GM21619 (cell line): Measurements from ENCODE around the gene SMTNL2.
"Not testable (repeated sequence)": the region's sequence is repeated elsewhere in the genome, so short reads cannot be mapped to it uniquely, and the experiment has no call there.

ENCODE experiments used
- ATAC-seq: cut with Tn5 transposase; IDR thresholded peaks from one replicate; pipeline ENCODE4 v1.9.1; 2021; ENCODE audit not compliant: unreplicated experiment

Gene SMTNL2

DNA sequence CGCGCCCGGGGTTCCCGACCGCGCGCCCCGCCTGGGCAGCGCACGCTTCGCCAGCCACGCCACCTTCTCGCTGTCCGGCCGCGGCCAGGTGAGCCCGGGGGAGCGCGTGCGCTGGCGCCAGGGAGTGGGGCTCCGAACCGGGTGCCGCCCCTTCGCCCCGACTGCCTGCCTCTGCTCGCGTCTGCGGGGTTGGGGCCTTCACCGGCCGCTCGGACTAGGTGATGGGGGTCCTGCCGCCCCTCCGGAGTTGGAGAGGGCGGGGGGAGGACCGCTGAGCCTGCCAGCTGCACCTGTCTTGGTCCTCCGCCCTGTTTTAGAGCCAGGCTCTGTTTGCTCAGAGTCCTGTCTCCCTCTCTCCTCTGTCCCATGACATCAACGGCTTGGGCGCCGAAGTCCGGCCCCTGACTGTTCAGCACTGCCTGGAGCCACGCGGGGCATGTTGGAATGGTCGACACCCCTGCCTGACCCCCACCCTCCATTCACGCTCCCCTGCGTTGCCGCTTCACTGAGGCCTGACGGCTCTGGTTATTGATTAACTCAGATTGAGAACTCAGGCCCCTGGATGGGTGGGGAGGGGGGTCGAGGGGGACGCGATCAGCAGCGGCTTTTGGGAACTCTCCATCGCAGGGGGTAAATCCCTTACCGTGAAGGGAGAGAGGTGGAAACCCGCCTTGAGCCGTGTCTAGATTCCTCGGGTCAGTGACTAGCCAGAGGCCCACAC, 748 bp downstream of the SMTNL2 start:
- ATAC-seq = no peak

DNA sequence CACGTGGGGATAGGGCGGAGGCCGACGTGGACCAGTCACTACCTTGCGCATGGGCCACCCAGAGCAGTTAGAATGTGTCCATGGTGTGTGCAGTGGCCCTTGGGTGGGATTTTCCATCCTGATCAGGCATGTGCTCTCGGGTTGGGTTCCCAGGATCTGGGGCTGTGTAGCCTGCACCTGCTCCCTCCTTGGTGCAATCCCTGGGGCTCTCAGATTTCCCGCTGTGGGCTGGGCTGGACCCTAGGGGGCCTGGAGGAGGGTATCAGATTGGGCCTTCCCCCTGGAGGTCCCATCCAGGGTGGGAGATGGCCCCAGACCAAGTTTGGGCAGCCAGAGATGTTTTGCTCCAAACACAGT, 1.3 kb downstream of the SMTNL2 start:
- no peak for ATAC-seq

DNA sequence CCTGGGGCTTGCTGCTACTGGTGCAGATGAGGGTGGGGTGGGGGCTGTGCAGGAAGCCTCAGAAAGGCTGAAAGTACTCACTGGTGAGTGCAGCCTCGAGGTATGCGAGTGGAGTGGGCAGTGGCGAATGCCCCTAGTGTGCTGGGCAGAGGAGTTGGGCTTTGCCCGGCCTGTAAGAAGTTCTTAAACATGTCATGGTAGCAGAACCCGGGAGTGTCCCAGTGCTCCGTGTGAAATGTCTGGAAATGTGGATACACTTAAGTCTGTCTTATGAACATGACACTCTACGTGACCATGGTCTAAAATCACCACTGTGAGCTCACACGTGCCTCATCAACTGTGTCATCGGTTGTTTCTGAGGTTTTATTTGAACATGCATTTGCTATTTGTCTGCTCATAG, 1.7 kb downstream of the SMTNL2 start:
- no peak for ATAC-seq

DNA sequence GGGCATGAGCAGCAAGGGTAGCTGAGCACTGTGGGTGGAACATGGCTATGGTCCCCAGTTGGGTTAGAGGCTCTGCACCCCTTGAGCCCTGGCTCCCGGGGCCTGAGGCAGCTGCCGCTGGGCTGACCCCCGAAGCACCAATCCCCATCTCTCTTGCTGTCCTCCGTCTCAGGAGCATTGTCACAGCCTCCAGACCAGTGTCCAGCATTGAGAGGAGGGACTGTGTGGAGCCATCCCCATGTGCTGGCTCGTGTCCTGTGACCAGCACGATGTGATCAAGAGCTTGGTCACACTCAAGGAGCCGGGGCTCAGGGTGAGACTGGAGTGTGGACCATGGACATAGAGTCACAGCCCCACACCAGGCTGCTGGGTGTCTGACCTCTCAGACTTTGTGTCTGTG, 2.9 kb downstream of the SMTNL2 start:
- no peak for ATAC-seq

DNA sequence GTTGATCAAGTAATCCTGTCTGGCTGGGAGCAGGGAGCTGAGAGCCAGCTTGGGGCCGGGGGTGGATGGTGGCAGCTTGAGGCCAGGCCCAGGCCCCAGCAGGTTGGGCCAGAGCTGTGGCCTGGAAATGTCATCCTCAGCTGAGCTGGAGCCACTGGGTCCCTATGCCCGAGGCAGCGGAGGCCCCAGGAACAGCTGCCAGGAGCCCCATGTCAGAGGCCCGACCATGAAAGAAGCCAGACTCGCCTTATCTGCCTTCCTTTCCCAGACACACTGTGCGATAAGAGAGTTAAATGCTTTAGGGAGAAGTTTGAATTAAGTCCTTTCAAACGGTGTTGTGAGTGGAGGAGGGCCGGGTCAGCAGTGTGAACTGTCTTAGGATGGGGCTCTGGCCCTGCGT, 3.5 kb downstream of the SMTNL2 start:
- no peak for ATAC-seq

DNA sequence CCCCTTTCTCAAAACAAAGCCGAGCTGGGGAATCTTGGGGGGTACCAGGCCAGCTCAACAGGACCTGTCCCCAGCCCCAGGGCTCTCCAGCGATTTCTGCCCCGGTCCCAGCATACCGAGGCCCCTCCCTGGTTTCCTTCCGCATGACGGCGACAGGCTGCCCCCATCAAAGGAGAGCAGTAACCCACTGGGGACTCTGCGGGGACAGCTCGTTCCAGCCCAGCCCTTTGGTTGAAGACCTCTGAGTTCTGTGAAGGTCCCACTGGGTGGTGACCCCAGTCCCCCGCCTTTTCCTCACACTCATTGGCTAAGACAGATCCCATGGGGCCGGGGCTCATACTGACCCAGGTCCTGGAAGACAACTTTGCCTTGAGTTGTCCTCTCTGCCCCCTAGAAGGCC, 4.1 kb downstream of the SMTNL2 start:
- no peak for ATAC-seq

DNA sequence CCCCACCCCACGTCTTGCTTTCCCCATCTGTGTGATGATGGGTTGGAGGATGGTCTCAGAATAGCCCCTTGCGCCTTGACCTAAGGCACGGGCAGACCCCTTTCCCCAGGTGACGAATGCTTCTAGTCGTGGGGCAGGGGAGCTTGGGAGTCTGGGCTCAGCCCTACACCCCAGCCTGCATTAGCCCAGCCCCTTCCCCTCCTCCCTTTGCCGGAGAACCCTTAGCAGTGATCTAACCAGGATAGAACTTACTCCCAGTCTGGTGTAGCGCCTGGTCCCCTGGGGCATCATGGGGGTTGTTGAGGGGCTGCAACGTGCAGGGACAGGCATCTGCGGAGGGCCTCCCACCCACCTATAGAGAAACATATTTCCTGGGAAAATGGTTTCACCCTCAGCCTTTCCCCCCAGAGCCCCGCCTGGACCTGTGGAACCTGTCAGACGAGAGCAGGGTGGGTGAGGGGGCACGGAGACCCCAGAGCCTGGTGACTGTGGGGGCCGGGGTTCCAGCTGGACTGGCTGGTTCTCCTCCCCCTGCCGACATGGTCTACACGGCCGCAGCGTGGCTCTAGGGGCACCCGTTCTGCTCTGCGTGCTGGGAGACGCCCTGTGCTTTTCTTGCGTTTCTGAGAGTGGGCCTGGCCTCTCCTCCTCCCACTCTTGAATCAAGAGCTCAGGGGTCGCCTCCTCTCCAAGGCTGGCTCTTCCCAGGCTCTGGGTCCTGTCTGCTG, 4.7 kb downstream of the SMTNL2 start:
- no peak for ATAC-seq

DNA sequence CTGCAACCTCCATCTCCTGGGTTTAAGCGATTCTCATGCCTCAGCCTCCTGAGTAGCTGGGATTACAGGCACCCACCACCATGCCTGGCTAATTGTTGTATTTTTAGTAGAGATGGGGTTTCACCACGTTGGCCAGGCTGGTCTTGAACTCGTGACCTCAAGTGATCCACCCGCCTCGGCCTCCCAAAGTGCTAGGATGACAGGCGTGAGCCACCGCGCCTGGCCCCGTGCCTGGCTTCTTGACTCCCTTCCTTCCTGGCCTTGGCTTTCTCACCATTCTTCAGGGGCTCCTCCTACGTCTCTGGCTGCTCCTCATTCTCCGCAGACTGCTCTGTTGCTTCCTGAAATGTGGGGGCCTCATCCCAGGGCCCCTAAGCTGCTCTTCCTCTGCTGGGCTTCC, 5.7 kb downstream of the SMTNL2 start:
- not testable (repeated sequence) for ATAC-seq

DNA sequence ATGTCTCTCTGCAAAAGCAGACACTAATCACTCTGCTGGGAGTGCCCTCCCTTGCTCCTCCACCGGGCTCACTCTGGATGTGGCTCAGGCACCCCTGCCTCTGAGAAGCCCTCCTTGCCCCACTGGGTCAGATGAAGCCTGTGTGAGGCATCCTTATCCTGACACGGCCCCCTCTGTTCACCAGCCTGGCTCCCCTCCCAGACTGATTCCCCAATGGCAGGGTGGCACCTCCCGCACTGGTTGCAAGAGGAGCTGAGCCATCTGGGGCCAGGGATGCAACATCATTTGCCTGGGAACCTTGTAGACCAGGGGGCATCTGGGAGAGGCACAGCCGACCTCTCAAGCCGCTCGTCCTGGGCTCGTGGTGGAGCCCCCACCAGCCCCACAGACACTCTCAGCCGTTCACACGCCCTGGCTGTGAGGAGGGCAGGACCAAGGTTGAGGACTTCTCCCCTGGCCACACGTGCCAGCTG, 6.7 kb downstream of the SMTNL2 start:
- ATAC-seq = no peak

DNA sequence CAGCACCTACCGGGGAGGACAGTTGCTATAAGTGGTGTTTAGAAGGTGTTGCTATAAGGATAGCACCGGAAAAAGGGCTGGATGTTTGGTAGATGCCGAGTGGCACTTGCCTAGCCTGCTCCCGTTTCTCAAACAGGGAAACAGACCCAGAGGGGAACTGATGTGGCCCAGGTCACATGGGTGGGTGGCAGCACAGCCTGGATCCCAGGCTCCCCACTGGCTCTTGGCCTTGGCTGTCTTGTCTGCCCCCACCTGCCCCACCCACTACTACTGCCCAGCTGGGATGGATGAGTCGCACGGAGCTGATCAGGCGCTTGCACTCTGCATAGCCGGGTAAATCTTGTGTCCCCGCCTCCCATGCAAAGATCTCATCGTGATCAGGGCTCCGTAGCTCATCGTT, 7.2 kb downstream of the SMTNL2 start:
- ATAC-seq = no peak

DNA sequence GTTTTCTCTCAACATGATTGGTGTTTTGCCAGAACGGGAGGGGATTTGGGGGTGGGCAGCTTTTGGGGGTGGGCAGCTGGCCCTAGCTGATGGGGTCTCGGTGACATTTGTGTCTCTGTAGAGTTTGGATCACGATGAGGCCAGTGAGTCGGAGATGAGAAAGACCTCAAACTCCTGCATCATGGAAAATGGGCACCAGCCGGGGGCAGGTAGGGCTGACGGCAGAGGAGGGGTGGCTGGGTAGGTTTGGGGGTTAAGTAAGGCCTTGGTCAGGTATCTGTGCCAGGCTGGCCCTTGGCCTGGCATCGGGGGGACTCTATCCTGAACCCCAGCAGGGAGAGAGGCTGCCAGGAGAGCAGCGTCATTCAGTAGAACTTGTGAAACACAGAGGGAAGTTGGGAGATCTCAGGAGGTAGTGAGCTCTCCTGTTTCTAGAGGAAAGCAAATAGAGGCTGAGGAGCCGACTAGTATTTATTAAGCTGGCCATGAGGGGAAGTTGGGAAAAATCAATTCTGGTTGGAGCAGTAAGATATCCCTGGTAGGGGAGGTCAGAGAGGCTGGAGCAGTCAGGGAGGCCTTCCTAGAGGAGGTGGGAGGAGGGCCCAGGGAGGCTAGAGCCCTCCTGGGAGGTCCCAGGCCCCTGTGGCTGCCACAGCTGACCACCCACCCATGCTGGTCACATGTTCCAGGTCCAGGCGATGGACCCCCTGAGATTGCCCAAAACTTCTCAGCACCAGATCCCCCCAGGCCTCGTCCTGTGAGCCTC, 8.1 kb downstream of the SMTNL2 start:
- ATAC-seq = no peak

DNA sequence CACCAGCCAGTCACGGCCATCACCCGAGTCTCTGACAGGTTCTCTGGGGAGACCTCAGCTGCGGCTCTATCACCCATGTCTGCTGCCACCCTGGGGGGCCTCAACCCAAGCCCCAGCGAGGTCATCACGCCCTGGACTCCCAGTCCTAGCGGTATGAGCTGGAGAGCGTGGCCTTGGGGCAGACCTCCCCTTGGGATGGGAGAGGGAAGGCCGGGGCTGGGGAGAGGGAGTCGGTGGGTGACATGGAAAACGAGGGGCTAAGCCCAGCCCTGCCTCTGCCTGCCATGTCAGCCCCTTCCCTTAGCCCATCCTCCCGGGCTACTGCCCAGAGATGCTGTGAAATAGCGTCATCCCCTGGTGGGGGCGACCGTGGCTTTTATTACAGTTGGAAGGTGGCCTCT, 8.7 kb downstream of the SMTNL2 start:
- no peak for ATAC-seq

DNA sequence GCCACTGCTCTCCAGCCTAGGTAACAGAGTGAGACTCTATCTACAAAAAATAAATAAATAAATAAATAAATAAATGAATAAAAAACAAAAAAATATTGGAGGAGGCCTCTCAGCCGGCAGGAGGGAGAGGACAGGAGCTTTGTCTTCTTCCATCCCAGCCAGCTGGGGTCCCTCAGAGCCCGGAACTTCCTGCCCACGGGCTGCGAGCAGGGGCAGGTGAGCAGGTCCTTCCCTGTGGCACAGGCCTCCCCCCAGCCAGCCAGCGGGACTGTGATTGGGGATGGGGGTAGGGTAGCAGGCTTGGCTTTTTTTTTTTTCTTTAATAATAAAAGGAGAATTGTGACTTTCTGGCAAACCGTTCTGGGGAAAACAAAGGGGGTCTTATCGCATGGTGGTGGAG, 10.1 kb downstream of the SMTNL2 start:
- no peak for ATAC-seq

DNA sequence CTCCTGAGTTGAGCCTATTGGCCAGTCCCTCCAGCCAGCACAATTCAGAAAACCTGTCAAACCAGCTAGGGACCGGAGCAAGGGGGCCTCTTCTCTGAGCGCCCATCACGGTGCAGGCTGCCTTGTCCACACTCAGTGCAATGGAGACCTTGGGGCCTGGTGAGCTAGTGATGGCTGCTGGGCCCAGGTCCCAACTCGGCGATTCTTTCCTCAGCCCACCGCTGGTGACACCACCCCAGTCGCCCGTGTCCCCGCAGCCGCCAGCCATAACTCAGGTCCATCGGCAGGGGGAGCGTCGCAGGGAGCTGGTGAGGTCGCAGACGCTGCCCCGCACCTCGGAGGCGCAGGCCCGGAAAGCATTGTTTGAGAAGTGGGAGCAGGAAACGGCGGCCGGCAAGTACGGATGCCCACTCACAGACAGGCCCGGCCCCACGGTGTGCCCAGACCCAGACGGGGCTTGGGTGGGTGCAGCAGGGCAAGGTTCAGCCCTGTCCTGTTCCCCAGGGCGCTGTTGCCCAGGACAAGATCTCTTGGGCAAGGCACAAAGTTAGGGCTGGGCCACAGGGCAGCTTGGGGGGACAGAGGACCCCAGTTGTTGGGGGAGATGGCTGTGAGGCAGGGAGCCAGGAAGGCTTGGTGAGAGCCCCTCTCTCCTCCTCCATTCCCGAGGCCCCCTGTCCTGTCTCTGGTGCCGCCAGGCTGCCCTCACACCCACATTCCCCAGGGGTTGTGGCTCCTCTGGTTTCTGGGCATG, 10.8 kb downstream of the SMTNL2 start:
- ATAC-seq = no peak

DNA sequence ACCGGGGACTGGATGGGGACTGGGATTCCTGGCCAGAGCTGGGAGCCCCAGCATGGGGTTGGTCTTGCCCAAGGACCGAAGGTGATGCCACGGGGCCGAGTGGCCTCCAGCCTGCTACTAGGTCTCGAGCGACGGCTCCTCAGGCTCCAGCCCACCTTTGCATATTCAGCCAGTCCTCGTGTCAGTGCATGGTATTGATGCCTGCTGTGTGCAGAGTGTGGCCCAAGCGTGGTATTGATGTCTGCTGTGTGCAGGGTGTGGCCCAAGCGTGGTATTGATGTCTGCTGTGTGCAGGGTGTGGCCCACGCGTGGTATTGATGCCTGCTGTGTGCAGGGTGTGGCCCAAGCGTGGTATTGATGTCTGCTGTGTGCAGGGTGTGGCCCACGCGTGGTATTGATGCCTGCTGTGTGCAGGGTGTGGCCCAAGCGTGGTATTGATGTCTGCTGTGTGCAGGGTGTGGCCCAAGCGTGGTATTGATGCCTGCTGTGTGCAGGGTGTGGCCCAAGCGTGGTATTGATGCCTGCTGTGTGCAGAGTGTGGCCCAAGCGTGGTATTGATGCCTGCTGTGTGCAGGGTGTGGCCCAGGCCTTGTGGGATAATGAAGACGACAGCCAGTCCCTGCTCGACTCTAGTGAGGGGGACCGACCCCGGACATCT, 11.5 kb downstream of the SMTNL2 start:
- not testable (repeated sequence) for ATAC-seq

DNA sequence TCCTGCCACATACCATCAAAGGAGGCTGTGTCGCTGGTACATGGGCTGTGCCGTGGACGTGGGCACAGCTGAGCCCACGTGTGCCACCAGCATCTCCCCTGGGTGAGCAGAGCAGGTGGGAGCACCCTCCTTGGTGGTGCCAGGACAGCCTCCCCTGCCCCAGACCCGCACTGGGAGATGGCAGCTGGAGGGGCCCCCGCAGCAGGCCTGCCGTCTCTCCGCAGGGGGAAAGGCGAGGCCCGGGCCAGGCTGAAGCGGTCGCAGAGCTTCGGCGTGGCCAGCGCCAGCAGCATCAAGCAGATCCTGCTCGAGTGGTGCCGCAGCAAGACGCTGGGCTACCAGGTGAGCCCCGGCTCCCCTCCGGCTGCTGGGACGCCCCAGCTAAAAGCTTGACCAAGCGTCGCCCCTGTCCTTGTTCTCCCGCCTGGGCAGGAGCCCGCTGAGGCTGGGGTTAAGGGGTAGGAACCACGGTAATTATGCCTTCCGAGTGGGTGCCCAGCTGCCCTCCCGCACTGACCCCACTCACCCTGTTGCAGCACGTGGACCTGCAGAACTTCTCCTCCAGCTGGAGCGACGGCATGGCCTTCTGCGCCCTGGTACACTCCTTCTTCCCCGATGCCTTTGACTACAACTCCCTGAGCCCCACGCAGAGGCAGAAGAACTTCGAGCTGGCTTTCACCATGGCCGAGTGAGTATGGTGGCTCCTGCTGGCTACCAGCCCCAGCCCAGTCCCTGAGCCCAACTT, 12.5 kb downstream of the SMTNL2 start:
- no peak for ATAC-seq

DNA sequence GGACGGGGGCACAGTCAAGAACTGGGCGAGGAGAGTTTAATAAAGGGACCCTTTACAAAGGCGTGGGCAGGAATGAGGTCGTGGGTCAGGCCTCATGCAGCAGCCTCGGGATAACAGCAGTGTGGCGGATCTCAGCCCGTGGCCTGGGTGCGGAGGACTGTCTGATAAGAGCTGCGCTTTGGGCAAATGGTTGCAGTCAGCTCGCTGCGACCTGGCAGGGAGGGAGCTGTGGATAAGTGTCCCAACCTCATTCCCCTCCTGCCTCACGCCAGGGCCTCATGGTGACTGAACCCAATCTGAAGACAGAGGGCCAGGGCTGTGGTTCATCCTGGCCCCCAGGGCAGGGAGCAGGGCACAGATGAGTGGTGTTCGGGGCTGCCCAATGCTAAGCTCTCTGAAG, 13.6 kb downstream of the SMTNL2 start:
- no peak for ATAC-seq

DNA sequence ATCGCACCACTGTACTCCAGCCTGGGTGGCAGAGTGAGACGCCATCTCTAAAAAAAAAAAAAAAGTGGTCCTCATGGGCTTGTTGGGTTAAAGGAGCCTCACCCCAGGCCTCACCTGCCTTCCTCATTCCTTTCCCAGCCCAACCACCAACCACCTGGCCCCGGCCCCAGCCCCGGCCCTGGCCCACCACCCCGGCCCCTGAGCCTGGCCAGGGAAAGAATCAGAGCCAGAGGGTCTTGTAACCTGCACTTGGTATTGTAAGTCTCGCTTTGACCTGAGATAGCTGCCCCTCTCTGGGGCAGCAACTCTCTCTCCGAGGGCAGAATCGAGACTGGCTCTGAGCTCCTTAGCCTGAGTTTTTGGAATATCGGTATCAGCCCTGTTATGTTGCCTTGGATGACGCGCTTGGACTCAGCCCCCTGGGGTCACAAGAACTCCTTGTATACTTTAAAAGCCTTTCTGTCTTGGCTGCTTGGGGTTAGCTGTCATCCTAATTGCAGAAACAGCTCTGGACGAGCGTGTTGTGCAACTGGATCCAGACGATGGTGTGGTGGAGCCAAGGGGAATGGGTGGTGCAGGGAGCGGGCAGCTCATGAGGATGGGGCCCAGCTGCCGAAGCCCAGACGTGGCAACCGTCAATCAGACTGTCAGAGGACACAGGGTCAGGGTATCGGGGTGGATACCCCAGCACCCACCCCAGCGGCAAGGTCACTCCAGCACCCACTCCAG, 14.6 kb downstream of the SMTNL2 start:
- no peak for ATAC-seq

DNA sequence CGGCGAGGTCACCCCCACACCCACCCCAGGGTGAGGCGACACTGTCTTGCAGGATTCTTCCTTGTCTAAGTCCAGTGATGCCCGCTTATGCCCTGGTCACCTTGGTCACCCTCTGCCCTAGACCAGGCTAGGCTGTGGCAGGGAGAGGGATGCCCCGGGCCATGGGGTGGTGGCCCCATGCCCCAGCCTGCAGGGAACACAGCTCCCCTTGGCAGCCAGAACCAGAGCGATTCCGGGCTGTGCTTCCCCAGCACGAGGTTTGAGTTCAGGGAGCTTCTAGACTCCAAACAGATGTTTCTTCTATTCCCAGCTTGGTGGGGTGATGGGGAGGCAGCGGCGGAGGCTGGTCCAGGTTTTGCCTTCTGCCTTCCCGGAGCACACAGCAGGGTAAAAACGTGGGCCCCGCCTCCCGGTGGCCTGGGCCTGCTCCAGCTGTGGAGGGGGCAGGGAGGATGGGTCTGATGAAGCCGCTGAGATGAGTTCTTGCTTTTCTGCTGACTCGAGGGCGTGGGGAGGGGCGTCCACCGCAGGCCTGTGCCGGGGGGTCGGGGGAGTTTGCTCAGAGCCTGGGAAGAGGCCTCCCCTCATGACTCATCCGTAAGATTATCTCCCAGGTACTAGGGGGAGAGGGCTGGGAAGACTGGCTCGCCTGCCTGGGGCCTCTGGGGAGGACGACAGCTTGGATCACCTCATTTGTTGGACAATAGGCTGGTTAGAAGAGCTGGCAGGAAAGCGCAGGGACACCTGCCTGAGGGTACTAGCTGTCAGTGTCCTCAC, 15.4 kb downstream of the SMTNL2 start:
- ATAC-seq = no peak
